GM21367 (cell line): Measurements from ENCODE around the gene UBE2I.
"Not testable (repeated sequence)": the region's sequence is repeated elsewhere in the genome, so short reads cannot be mapped to it uniquely, and the experiment has no call there.

Experiments
- ATAC-seq: cut with Tn5 transposase; IDR thresholded peaks from one replicate; pipeline ENCODE4 v1.9.1; 2021; ENCODE audit not compliant: unreplicated experiment

UBE2I gene

GRCh38 chr16:1328136-1328535, 18.7 kb downstream of the UBE2I start:
- ATAC-seq = not testable (repeated sequence)

- not testable (repeated sequence) for ATAC-seq
Measured at GRCh38 chr16:1328961-1329360, 19.5 kb downstream of the UBE2I start.

GRCh38 chr16:1330260-1330914, 21.0 kb downstream of the UBE2I start:
- no peak for ATAC-seq

- ATAC-seq = no peak
Measured at GRCh38 chr16:1330931-1331711, 21.7 kb downstream of the UBE2I start.

- no peak for ATAC-seq
Measured at GRCh38 chr16:1331712-1332617, 22.5 kb downstream of the UBE2I start.

GRCh38 chr16:1332618-1333148, 23.2 kb downstream of the UBE2I start:
- no peak for ATAC-seq

- no peak for ATAC-seq
Measured at GRCh38 chr16:1333149-1333812, 23.8 kb downstream of the UBE2I start, which contains the start of gene BAIAP3. BAIAP3 (plus strand) TSS chr16:1333645; CDS start chr16:1338550, 4,905 bp downstream.

- ATAC-seq = no peak
Measured at GRCh38 chr16:1333854-1334700, 24.6 kb downstream of the UBE2I start.

- no peak for ATAC-seq
Measured at GRCh38 chr16:1334739-1335138, 25.3 kb downstream of the UBE2I start.

- ATAC-seq = no peak
Measured at GRCh38 chr16:1335211-1335971, 26.0 kb downstream of the UBE2I start.

- ATAC-seq = no peak
Measured at GRCh38 chr16:1335996-1336395, 26.6 kb downstream of the UBE2I start.

- ATAC-seq = no peak
Measured at GRCh38 chr16:1336619-1337018, 27.2 kb downstream of the UBE2I start.

- no peak for ATAC-seq
Measured at GRCh38 chr16:1337486-1337885, 28.1 kb downstream of the UBE2I start.

GRCh38 chr16:1338119-1338730, 28.8 kb downstream of the UBE2I start:
- ATAC-seq = no peak

- ATAC-seq = no peak
Measured at GRCh38 chr16:1338855-1339675, 29.6 kb downstream of the UBE2I start.

- no peak for ATAC-seq
Measured at GRCh38 chr16:1340730-1341494, 31.5 kb downstream of the UBE2I start.
